T-helper 1 cell treated with Interleukin-12 subunit alpha and Interleukin-12 subunit beta and Interleukin-4 antibody, amounts not matched to agents 30 ng/mL and 1 ng/mL, for 36 hours (primary cell): ENCODE results near the gene PMVK. TPM values are rescaled to one million over a fixed set of nuclear protein-coding genes. Genes with fewer than 3 reads are reported as not detected.
"Not testable (repeated sequence)": the region's sequence is repeated elsewhere in the genome, so short reads cannot be mapped to it uniquely, and the experiment has no call there.

Experiments used
- intact Hi-C: fragments of 100-400 bp; cut with micrococcal nuclease; formaldehyde crosslinking; loops from one replicate; pipeline ENCODE4 v1.15.1; 2024
- total RNA-seq: library from RNA; stranded (reverse); gene quantifications from 2 replicates; pipeline ENCODE4 v1.2.3, GENCODE V29; 2022

PMVK gene
- 35.1 and 35.3 TPM in 2 replicates for total RNA-seq

GRCh38 chr1:154936555-154937084 is at the start of gene PMVK:
PMVK (minus strand) TSS chr1:154936719; CDS start chr1:154936685, 34 bp downstream.
- intact Hi-C loops: loop anchor here (1.0 to 5.0 kb wide), 20 partner anchors 19 to 1014 kb away; partner anchors contain the start of genes ADAR, CKS1B, EFNA4 and FLAD1

- intact Hi-C loops: loop anchor here (1.0 to 2.0 kb wide), 9 partner anchors 10 to 156 kb away; partner anchors contain the start of genes ADAM15, CKS1B, DPM3 and EFNA4
Measured at GRCh38 chr1:154983776-154984466, 47.4 kb upstream of the PMVK start.

DNA sequence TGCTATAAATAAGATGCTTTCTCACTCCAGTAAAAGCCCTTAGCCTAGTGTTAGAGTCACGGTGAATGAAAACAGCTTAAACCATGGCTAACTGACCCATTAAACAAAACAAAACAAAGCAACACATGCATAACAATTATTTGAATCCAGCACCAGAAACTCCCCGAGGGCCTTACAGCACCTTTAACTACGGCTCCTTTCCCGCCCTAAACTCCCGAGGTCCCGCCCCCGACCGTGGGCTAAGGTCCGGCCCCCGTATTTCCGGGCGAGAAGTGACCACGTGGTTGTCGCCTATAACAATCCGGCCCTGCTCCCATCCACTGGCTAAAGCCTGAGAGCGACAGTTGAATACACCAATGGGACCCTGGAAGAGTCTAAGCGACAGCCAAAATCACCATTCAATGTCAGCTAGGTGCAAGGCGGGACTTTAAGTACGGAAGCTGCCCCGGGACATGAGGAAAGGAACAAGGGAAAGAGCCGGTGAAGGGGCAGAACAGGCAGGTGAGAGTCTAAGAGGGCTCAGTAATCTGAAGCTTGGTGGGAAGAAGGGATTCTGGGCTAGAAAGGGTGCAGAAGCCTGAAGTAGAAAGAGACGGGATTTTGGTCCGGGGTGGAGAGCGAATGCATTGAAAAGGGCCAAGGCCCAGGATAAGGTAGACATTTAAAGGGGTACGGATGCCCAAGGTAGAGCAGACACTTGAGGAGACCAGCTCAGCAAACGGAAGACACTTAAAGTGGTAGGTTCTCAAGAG is 46.6 kb upstream of the PMVK start, which contains the start of gene FLAD1:
Gene FLAD1 (plus strand): TSS at position 448 of the 752 bp plus-strand sequence. CDS start 351 bp downstream, outside the sequence.
- intact Hi-C loops: loop anchor here (1.0 to 2.0 kb wide), 9 partner anchors 9 to 157 kb away; partner anchors contain the start of genes ADAM15, CKS1B, DPM3 and EFNA4

DNA sequence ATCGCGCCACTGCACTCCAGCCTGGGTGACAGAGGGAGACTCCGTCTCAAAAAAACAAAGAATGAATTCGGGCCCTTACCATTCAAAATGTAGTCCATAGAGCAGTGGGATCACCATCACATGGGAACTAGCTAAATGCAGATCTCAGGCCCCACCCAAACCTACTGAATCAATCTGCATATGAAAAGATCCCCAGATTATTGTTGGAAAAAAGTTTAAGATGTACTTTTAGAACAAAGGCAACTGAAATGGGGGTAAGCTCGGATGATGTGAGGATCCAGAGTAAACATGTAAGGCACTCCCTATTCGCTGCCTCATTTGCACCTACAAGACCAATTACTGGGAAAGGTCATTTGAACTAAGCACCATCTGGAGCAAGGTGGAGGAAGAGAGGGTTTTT is 45.8 kb upstream of the PMVK start:
- intact Hi-C loops: loop anchor here (2.0 kb wide), 1 partner anchor 68 kb away; the partner anchor contains the start of gene ADAM15

GRCh38 chr1:154978360-154978759 is 41.8 kb upstream of the PMVK start:
- intact Hi-C loops: no loop called here

DNA sequence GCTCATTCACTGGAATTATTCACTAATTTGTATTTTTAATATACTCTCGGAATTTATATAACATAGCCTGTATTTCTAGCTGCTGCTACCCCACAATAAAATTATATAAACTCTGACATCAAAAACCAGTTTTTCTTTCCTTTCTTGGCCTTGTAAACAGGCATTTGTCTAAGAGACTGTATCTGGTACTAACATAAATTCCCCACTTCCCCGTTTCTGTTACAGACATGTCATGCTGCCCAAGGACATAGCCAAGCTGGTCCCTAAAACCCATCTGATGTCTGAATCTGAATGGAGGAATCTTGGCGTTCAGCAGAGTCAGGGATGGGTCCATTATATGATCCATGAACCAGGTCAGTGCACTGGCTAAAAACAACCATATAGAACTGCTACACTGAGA is 41.2 kb upstream of the PMVK start:
- intact Hi-C loops: not testable (repeated sequence)

- intact Hi-C loops: no loop called here
Measured at GRCh38 chr1:154975409-154976059, 39.0 kb upstream of the PMVK start.

DNA sequence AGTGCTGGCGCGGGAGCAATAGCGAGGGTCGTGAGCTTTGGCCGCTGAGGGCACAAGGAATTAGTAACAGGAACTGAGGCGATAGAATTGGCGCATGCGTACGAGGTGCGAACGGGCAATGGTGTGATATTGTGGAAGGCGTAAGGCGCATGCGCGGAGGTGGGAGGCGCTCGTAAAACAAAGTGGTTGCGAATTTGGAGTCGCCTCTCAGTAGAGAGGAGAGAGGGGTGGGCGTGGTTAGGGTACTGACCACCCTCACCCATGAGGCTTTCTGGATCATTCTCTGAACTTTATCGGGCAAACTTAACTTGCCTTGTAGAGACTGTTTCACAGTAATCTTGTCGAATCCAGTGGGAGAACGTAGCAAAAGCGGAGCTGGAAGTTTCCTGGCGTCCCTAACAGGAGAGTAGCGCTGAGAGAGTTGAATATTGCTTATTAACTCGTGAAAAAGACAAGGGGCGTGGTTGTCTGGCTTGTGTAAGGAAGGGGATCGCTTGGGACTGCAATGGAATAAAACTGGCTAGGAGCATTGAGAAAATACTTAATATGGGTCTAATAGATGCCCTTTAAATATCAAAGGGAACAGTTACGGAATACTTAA is 38.4 kb upstream of the PMVK start:
- intact Hi-C loops: loop anchor here (1.0 to 5.0 kb wide), 13 partner anchors 8 to 1079 kb away; partner anchors contain the start of genes EFNA4, FLAD1, KRTCAP2 and LAMTOR2

DNA sequence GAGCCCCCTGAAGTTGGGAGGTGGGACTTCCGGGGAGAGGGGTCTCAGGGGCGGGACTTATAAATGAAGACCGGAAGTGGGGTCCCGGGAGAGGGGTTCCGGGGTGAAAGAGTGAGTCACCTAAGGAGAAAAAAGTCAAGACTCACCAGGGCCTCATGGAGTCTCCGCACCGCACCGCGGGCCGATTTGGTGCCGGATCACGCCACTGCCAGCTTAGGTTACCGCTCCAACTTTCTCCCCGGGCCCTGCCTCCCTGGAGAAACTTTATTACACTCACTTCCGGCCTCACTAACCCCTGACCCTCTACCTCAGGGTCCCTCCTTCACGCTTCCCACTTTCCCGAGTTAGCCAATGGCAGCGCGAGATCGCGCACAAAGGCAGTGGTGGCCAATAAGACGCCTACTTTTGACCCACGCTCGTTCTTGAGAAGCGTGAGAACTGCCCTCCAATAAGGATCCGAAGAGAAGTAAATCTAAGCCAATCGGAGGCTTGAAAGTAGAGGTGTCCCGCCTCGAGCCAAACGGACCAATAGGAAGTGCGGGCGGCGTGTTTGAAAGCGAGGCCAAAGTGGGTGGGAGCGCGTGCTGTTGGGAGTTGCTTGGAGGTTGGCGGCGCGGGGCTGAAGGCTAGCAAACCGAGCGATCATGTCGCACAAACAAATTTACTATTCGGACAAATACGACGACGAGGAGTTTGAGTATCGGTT is 37.7 kb upstream of the PMVK start, which contains the start of gene CKS1B:
Gene CKS1B (plus strand): TSS at position 580 of the 706 bp plus-strand sequence. CDS start 65 bp downstream, at position 645.
- intact Hi-C loops: loop anchor here (1.0 to 5.0 kb wide), 13 partner anchors 9 to 1080 kb away; partner anchors contain the start of genes EFNA4, FLAD1, KRTCAP2 and LAMTOR2

DNA sequence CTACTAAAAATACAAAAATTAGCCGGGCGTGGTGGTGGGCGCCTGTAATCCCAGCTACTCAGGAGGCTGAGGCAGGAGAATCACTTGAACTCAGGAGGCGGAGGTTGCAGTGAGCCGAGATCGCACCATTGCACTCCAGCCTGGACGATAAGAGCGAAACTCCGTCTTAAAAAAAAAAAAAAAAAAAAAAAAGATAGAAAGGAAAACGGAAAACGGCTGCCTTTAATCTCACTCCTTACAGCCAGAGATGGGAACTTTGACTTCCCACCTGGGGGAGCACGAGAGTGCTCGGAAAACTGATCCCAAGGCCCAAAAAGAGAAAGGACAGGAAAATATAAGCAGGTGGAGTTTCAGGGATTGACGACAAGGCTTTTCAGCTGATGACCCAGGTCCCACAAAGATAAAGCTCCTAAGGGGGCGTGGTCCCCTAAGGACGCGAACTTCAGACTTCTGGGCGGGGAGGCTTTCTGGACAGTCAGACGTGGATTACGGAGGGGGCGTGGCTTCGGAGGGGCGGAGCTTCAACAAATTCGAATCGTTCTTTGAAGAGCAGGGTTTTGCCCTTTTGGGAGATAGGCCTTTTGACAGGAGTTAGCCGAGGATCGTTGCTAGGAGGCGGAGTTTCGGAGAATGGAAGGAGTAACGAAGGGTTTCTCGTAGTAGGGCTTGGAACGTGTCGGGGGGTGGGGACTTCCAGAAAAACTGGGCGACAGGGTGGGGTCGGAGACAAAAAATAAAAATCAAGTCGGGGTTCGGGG is 37.0 kb upstream of the PMVK start:
- intact Hi-C loops: loop anchor here (1.0 to 5.0 kb wide), 14 partner anchors 10 to 1081 kb away; partner anchors contain the start of genes EFNA4, FLAD1, KRTCAP2 and LAMTOR2

- intact Hi-C loops: loop anchor here (1.0 to 5.0 kb wide), 2 partner anchors 109 to 200 kb away; partner anchors contain the start of genes KRTCAP2 and TRIM46
Measured at GRCh38 chr1:154972517-154973343, 36.2 kb upstream of the PMVK start.

GRCh38 chr1:154972213-154972516 is 35.6 kb upstream of the PMVK start:
- intact Hi-C loops: loop anchor here (5.0 kb wide), 1 partner anchor 200 kb away; the partner anchor contains the start of genes KRTCAP2 and TRIM46

DNA sequence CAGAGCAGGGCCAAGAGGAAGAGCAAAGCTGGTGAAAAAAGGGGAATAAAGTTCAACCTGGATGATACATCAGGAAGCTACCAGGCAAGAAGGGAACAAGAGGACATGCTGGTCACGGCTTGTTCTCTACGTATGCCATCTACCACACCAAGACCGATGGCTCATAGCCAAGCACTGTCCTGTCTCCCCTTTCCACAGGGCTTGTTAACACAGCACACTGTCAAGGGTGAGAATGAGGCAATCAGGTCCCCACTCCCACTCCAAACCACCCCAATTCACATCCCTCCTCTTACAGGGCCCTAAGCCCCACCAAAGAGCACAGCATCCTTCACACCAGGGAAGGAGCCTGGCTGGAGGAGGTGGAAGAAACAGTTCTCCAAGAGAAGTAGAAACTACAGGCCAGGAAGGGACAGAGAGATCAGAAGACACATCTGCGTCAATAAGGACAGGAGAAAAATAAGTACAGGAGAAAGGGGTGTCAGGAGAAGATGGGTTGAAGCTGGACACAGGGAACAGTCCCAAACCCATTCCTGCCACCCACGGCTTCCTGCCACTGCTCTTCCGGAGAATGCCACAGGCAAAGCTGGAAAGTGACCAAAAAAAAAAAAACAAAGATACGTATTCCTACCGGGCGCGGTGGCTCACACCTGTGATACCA is 35.0 kb upstream of the PMVK start:
- intact Hi-C loops: loop anchor here (5.0 kb wide), 1 partner anchor 201 kb away; the partner anchor contains the start of genes KRTCAP2 and TRIM46

DNA sequence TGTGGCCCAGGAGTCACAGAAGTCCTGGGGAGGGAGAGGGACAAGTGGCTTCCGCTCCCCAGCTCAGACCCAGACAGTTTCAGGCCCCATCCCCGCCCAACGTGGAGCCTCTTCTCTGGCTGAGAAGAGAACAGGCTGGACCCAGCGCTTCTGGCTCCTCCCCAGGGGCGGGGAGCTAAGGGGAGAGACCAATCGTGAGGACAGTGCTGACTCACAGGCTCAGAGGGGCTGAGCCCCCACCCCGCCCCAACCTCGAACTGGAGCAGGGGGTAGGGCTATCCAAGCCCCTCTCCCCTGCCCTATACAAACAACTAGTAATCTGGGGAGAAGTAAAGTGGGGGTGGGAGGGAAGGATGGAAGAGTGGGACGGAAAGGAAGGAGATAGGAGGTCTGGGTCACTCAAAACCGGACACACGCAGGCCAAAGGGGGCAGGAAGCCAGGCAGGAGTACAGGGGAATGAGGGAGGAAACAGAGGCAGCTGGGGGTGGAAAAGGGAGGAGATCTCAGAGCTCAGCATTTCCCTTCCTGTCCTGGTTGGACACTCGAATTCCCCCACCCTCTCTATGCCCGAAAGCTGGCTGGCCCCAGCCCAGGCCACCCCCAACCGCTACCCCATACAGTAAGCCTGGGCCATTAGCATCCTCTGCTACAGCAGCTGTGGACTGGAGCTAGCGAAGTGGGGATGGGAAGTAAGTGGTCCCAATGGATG is 34.3 kb upstream of the PMVK start, which contains the start of gene SHC1:
Gene SHC1 (minus strand): TSS at position 117 of the 710 bp plus-strand sequence. CDS start 221 bp downstream, outside the sequence.
- intact Hi-C loops: loop anchor here (5.0 kb wide), 1 partner anchor 202 kb away; the partner anchor contains the start of genes KRTCAP2 and TRIM46

DNA sequence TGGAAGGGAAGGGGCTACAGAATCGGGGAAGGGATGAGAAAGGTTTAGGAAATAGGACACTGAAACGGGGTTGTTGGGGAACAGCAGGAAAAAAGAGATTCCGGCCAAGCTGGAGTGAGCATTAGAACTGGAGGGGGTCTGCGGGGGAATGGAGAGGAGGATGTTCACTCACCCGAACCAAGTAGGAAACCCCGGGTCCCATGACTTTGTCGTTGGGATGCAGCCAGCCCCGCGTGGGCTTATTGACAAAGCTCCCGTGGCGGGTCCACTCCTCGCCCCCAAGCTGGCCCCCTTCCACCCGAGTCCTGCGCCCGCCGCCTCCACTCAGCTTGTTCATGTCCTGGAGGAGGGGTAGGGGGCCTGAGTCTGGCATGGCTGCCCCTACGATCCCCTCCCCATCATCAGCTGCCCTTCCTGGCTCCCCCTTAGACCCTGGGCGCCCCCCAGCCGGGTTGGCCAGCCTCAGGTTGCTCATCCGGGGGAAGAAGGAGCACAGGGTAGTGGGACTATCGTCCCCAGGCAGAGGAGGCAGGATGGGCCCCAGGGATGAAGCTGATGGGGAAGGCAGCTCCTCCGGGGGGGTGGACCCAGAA is 33.4 kb upstream of the PMVK start:
- intact Hi-C loops: loop anchor here (5.0 kb wide), 1 partner anchor 202 kb away; the partner anchor contains the start of genes KRTCAP2 and TRIM46

DNA sequence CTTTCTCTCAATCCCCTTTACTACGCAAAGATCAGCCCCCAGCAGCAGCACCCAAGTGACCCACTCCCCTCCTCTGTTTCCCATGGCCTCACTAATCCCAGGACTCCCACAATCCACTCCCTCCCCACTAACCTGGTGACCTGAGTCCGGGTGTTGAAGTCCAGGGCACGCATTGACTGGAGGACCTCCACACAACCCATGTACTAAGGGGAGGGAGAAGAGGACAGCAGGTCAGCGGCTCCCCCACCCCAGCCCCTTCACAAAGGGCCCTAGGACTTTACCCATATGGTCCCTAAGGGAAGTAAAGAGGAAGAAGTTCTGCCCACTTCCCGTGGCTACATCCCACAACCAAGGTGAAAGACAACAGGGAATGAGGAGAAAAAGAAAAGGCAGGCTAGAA is 32.7 kb upstream of the PMVK start:
- intact Hi-C loops: no loop called here
